Measurements from ENCODE around the gene CHRM3.

DNA sequence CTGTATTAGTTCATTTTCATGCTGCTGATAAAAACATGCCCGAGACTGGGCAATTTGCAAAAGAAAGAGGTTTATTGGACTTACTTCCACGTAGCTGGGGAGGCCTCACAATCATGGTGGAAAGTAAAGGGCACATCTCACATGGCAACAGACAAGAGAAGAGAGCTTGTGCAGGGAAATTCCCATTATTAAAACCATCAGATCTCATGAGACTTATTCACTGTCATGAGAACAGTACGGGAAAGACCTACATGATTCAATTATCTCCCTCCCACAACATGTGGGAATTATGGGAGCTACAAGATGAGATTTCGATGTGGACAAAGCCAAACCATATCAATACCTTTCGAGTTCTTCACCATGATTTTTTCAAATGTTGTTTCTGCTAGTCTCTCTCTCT is 3.7 kb upstream of the CHRM3 start:
- TF ChIP-seq, protein P1, sequence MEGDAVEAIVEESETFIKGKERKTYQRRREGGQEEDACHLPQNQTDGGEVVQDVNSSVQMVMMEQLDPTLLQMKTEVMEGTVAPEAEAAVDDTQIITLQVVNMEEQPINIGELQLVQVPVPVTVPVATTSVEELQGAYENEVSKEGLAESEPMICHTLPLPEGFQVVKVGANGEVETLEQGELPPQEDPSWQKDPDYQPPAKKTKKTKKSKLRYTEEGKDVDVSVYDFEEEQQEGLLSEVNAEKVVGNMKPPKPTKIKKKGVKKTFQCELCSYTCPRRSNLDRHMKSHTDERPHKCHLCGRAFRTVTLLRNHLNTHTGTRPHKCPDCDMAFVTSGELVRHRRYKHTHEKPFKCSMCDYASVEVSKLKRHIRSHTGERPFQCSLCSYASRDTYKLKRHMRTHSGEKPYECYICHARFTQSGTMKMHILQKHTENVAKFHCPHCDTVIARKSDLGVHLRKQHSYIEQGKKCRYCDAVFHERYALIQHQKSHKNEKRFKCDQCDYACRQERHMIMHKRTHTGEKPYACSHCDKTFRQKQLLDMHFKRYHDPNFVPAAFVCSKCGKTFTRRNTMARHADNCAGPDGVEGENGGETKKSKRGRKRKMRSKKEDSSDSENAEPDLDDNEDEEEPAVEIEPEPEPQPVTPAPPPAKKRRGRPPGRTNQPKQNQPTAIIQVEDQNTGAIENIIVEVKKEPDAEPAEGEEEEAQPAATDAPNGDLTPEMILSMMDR (conservative IDR thresholded peaks at IDR 0.05; ENCODE audit: low read depth, low read length), result no peak
- TF ChIP-seq EZH2 (IDR thresholded peaks at IDR 0.05; ENCODE audit: low read length, unreplicated experiment), result no peak

Data from PC-3 (cell line).